Neural progenitor cell (in vitro differentiated cells): ENCODE data around the gene PLEKHG5. TPM values are rescaled to one million over a fixed set of nuclear protein-coding genes. Genes with fewer than 3 reads are reported as not detected.
"Not testable (repeated sequence)": the region's sequence is repeated elsewhere in the genome, so short reads cannot be mapped to it uniquely, and the experiment has no call there.

Experiments
- DNase-seq: peaks from one replicate; pipeline ENCODE4 v3.0.0-alpha.2; 2016; ENCODE audit warnings: low spot score
- H2AFZ ChIP-seq: fragments of 200-600 bp; sonication (generic); replicated peaks from 2 replicates; pipeline ENCODE4 v1.6.1; 2016; ENCODE audit warnings: antibody characterized with exemption
- H3F3A ChIP-seq: fragments of 200-600 bp; sonication (generic); 2 replicates; pipeline ENCODE4 v1.6.1; 2016; ENCODE audit warnings: antibody characterized with exemption, low read depth
- H3K27ac ChIP-seq: fragments of 200-600 bp; sonication (generic); 2 replicates; pipeline ENCODE4 v1.5.1; 2016; ENCODE audit warnings: mild to moderate bottlenecking
- H3K27me3 ChIP-seq: fragments of 200-600 bp; sonication (generic); 2 replicates; pipeline ENCODE4 v1.6.1; 2016; ENCODE audit warnings: mild to moderate bottlenecking, moderate library complexity
- H3K36me3 ChIP-seq: fragments of 200-600 bp; sonication (generic); 2 replicates; pipeline ENCODE4 v1.5.1; 2016
- H3K4me1 ChIP-seq: fragments of 200-600 bp; sonication (generic); 2 replicates; pipeline ENCODE4 v1.6.1; 2016; ENCODE audit warnings: mixed run types
- H3K4me2 ChIP-seq: fragments of 200-600 bp; sonication (generic); 2 replicates; pipeline ENCODE4 v1.6.1; 2016
- H3K4me3 ChIP-seq: fragments of 200-600 bp; sonication (generic); 2 replicates; pipeline ENCODE4 v1.5.1; 2016
- H3K79me2 ChIP-seq: fragments of 200-600 bp; sonication (generic); 2 replicates; pipeline ENCODE4 v1.6.1; 2016; ENCODE audit warnings: low read depth
- H3K9ac ChIP-seq: fragments of 200-600 bp; sonication (generic); 2 replicates; pipeline ENCODE4 v1.6.1; 2016
- H3K9me3 ChIP-seq: fragments of 200-600 bp; sonication (generic); 2 replicates; pipeline ENCODE4 v1.5.1; 2016; ENCODE audit warnings: low read depth
- H4K20me1 ChIP-seq: fragments of 200-600 bp; sonication (generic); 2 replicates; pipeline ENCODE4 v1.6.1; 2016; ENCODE audit warnings: low read depth
- H3K27ac Mint-ChIP-seq: 3 replicates; pipeline ENCODE4 v1.8.0; 2021; ENCODE audit warnings: mixed read lengths
- H3K27me3 Mint-ChIP-seq: 2 replicates; pipeline ENCODE4 v1.8.0; 2022; ENCODE audit warnings: low read depth, mild to moderate bottlenecking, inconsistent platforms, moderate library complexity, mixed read lengths; ENCODE audit not compliant: insufficient read depth
- H3K36me3 Mint-ChIP-seq: 3 replicates; pipeline ENCODE4 v1.8.0; 2021; ENCODE audit warnings: mixed read lengths
- H3K4me1 Mint-ChIP-seq: 3 replicates; pipeline ENCODE4 v1.8.0; 2021; ENCODE audit warnings: mixed read lengths
- H3K4me3 Mint-ChIP-seq: 3 replicates; pipeline ENCODE4 v1.8.0; 2021; ENCODE audit warnings: mild to moderate bottlenecking, moderate library complexity, mixed read lengths
- H3K9me3 Mint-ChIP-seq: 3 replicates; pipeline ENCODE4 v1.8.0; 2020; ENCODE audit warnings: mixed read lengths
- EZH2 ChIP-seq: fragments of 200-600 bp; sonication (generic); IDR thresholded peaks from 2 replicates; pipeline ENCODE4 v1.6.1; 2017; ENCODE audit warnings: antibody characterized with exemption, mild to moderate bottlenecking, moderate library complexity
- EZH2phosphoT487 ChIP-seq: fragments of 200-600 bp; sonication (generic); IDR thresholded peaks from 2 replicates; pipeline ENCODE4 v1.6.1; 2017; ENCODE audit warnings: antibody characterized with exemption
- total RNA-seq: library from RNA; depleted of rRNA; stranded (reverse); fragments of >200 nt; gene quantifications from 2 replicates; pipeline ENCODE4 v1.2.3, GENCODE V29; 2015; ENCODE audit warnings: low replicate concordance
- TF ChIP-seq, protein P1 (sequence below): fragments of 200-600 bp; sonication (generic); IDR thresholded peaks from 2 replicates; pipeline ENCODE4 v1.5.1; 2017; ENCODE audit warnings: antibody characterized with exemption, mild to moderate bottlenecking

The PLEKHG5 gene
- total RNA-seq, 1 donor from 2014 or later = 7.4 TPM

DNA sequence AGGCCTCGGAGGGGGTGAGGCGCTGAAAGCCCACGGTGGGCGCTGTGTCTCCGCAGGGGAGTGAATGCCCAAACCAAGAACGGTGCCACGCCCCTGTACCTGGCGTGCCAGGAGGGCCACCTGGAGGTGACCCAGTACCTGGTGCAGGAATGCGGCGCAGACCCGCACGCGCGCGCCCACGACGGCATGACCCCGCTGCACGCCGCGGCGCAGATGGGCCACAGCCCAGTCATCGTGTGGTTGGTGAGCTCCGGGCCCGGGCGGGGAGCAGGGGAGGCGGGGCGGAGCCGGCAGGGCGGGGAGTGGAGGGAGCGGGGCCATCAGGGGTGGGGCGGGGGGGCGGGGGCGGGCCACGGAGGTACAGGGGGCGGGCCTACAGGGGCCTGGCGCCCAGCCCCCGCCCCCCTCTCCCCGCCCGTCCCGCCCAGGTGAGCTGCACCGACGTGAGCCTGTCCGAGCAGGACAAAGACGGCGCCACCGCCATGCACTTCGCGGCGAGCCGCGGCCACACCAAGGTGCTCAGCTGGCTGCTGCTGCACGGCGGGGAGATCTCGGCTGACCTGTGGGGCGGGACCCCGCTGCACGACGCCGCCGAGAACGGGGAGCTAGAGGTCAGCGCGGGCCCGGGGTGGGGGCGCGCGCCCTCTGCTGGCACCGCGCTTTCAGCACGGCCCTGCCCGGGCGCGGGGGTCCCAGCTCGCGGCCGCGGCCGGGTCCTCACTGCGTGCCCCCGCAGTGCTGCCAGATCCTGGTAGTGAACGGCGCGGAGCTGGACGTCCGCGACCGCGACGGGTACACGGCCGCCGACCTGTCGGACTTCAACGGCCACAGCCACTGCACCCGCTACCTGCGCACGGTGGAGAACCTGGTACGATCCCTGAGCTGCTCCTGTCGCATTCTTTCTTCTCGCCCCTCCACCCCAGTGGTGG is 51.0 kb downstream of the PLEKHG5 start:
- Histone ChIP-seq H3K4me1 (peaks cover 5% of the 10 kb centered on the region), H3K27ac (no peak overlapping the region), H3K36me3 (no peaks in the 10 kb centered on the region), H3K27me3 (peaks cover 34% of the 10 kb centered on the region), H3K4me3 (peak overlapping the region; percentile 43), H3K79me2 (no peaks in the 10 kb centered on the region), H3K4me2 (peak overlapping the region; percentile 72), H3F3A (peaks cover 28% of the 10 kb centered on the region), H3K9ac (no peak overlapping the region), H4K20me1 (peaks cover 5% of the 10 kb centered on the region), H3K9me3 (no peaks in the 10 kb centered on the region), H2AFZ (no peak overlapping the region)
- H3K4me3 Mint-ChIP-seq = peak overlapping the region; percentile 64
- H3K36me3 Mint-ChIP-seq = no peaks in the 10 kb centered on the region
- H3K27ac Mint-ChIP-seq = no peak overlapping the region
- DNase-seq = peak; percentile 84
- H3K9me3 Mint-ChIP-seq = no peaks in the 10 kb centered on the region
- TF ChIP-seq EZH2phosphoT487 (no peak), EZH2 (peak; percentile 44)
- TF ChIP-seq, protein P1, sequence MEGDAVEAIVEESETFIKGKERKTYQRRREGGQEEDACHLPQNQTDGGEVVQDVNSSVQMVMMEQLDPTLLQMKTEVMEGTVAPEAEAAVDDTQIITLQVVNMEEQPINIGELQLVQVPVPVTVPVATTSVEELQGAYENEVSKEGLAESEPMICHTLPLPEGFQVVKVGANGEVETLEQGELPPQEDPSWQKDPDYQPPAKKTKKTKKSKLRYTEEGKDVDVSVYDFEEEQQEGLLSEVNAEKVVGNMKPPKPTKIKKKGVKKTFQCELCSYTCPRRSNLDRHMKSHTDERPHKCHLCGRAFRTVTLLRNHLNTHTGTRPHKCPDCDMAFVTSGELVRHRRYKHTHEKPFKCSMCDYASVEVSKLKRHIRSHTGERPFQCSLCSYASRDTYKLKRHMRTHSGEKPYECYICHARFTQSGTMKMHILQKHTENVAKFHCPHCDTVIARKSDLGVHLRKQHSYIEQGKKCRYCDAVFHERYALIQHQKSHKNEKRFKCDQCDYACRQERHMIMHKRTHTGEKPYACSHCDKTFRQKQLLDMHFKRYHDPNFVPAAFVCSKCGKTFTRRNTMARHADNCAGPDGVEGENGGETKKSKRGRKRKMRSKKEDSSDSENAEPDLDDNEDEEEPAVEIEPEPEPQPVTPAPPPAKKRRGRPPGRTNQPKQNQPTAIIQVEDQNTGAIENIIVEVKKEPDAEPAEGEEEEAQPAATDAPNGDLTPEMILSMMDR = peak; percentile 65
- H3K4me1 Mint-ChIP-seq = peaks cover 34% of the 10 kb centered on the region
- H3K27me3 Mint-ChIP-seq = peaks cover 22% of the 10 kb centered on the region

DNA sequence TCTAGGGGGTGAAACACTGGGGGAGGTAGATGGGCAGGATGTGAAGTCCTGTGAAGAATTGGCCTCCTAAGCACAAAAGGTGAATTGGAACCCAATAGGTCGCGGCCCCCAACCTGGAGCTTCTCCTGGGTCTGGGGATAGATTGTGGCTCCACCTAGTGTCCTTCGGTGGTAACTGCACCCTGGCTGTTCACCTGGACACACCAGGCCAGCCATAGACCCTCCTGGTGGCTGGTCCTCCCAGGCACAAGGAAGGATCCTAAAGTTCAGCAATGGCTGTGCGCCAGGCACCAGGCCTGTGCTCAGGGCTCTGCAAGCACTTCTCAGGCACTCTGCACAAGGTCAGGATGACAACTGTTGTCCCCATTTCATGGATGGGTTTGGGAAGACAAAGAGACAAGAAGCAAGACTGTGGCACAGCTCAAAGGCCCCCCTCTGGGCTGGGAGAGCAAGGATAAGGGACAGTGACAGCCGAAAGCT is 53.4 kb downstream of the PLEKHG5 start:
- Mint-ChIP-seq H3K36me3 (no peaks in the 10 kb centered on the region), H3K27ac (peak overlapping the region; percentile 60), H3K4me1 (peaks cover 38% of the 10 kb centered on the region), H3K27me3 (peaks cover 16% of the 10 kb centered on the region), H3K4me3 (peak overlapping the region; percentile 72), H3K9me3 (no peaks in the 10 kb centered on the region)
- Histone ChIP-seq H3F3A (peaks cover 28% of the 10 kb centered on the region), H3K4me2 (no peak overlapping the region), H3K27ac (no peak overlapping the region), H3K4me3 (no peak overlapping the region), H3K9ac (no peak overlapping the region), H3K4me1 (peaks cover 5% of the 10 kb centered on the region), H3K36me3 (no peaks in the 10 kb centered on the region), H3K79me2 (no peaks in the 10 kb centered on the region), H4K20me1 (peaks cover 5% of the 10 kb centered on the region), H2AFZ (no peak overlapping the region), H3K9me3 (no peaks in the 10 kb centered on the region), H3K27me3 (peaks cover 34% of the 10 kb centered on the region)
- DNase-seq = peak; percentile 87
- TF ChIP-seq EZH2 = no peak
- TF ChIP-seq EZH2phosphoT487 = no peak
- TF ChIP-seq, protein P1 = peak; percentile 87

GRCh38 chr1:6437012-6437700 is 54.3 kb downstream of the PLEKHG5 start:
- H2AFZ ChIP-seq, H3K4me2 ChIP-seq, H3K36me3 ChIP-seq, H4K20me1 ChIP-seq, H3K27ac Mint-ChIP-seq, H3K4me3 ChIP-seq, H3K9me3 ChIP-seq, H3K79me2 ChIP-seq, H3K9ac ChIP-seq, H3K9me3 Mint-ChIP-seq, H3K4me1 ChIP-seq, H3K36me3 Mint-ChIP-seq, H3K27ac ChIP-seq, H3K4me3 Mint-ChIP-seq, DNase-seq: not testable (repeated sequence)
- Histone ChIP-seq H3K27me3 (peaks cover 33% of the 10 kb centered on the region), H3F3A (peaks cover 25% of the 10 kb centered on the region)
- Mint-ChIP-seq H3K27me3 (peaks cover 17% of the 10 kb centered on the region), H3K4me1 (peaks cover 37% of the 10 kb centered on the region)

DNA sequence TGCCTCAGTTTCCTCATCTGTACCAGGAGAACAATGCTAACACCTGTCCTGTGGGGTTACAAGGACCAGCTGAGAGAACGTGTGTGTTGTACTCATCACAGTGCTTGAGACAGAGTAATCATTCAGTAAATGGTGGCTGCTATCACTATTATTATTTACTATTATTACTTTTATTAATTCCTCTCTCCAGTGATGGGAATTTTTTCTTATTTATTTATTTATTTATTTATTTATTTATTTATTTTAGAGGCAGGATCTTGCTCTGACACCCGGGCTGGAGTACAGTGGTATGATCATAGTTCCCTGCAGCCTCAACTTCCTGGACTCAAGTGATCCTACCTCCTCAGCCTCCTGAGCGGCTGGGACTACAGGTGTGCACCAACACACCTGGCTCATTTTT is 55.2 kb downstream of the PLEKHG5 start:
- DNase-seq, H3K36me3 ChIP-seq, H3K79me2 ChIP-seq, H3K4me2 ChIP-seq, H3K4me1 ChIP-seq, H3K9me3 ChIP-seq, H3K27ac Mint-ChIP-seq, H3K4me3 Mint-ChIP-seq, H3K9ac ChIP-seq, H3K27ac ChIP-seq, H3K4me3 ChIP-seq, H4K20me1 ChIP-seq, H3K36me3 Mint-ChIP-seq, H3K9me3 Mint-ChIP-seq, H2AFZ ChIP-seq: not testable (repeated sequence)
- Mint-ChIP-seq H3K27me3 (peaks cover 17% of the 10 kb centered on the region), H3K4me1 (peaks cover 29% of the 10 kb centered on the region)
- H3K27me3 ChIP-seq = peaks cover 25% of the 10 kb centered on the region
- peaks cover 16% of the 10 kb centered on the region for H3F3A ChIP-seq
